NCI-H69 (cell line): ENCODE data around the gene NMT1.

Source experiments
- DNase-seq: peaks from one replicate; lab custom pipeline; 2025; lab: John Stamatoyannopoulos, UW

NMT1 gene

DNA sequence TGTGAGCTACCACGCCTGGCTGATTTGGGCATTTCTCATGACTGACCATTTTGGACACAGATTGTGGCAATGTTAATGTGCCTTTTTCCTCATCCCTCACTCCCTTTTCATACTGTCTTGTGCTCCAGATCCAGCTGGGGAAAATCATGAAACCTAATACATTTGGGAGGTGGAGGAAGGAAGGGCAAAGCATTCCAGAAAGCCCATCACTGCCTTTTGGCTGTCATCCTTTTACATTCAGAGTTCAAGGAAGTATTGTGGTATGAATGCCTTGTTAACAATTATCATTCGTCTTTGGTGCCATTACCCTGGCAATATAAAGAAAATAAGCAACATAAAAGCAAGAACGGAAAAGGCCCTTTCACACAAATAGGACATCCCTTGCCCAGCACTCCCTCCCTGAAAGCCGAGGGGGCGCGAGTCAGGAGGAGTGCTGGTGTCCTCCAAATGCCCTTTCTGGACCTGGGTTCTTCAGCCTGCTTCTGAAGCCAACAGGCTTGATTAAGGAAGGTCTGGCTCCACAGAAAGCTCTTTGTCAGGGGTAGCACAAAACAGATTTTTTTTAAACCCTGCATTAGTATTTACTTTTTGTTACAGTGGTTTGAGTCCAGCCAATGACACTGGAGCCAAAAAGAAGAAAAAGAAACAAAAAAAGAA lies 20.1 kb downstream of the NMT1 start:
- no peak for DNase-seq

GRCh38 chr17:45086391-45086790 lies 25.3 kb downstream of the NMT1 start:
- DNase-seq = no peak

DNA sequence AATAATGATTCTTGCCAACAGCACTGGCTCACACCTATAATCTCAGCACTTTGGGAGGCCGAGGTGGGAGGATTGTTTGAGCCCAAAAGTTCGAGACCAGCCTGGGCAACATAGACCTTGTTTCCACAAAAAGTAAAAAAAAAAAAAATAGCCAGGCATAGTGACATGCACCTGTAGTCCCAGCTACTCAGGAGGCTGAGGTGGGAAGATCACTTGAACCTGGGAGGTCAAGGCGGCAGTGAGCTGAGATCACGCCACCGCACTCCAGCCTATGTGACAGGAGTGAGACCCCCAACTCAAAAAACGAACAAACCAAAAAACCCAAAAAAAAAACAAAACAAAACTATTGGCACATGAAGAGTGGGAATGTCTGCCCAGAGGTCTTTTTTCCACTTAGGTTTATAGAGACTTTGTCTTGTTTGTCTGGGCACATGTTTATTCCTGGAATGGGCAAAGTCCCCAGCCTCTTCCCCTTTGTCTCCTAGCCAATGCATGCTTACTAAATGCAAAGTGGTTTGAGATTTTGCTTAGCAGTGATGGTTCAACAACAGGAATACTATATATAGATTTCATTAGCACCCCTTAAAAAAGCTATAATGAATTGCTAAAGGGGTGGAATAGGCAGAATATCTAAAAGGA lies 25.9 kb downstream of the NMT1 start:
- DNase-seq = no peak

GRCh38 chr17:45087504-45087975 lies 26.4 kb downstream of the NMT1 start:
- no peak for DNase-seq

- no peak for DNase-seq
Observed at GRCh38 chr17:45087978-45088377, 26.9 kb downstream of the NMT1 start.

DNA sequence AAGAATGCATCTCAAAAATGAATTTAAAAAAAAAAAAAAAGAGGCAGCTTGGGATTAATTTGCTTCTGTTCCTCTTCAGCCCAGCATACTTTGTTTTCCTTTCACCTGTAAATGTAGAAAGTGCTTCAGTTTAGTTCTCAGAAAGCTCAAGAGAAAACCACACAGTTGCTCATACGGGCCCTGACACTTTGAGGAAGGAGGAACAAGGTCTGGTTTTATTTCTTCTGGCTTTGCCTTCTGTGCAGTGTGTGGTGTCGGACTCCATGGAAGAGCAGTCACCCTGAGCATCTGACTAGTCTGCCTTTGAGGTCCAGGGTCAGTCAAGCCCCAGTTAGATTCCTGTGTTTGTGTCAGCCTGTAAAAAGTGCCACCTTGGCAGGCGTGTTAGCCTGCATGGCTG lies 27.6 kb downstream of the NMT1 start:
- DNase-seq = no peak

DNA sequence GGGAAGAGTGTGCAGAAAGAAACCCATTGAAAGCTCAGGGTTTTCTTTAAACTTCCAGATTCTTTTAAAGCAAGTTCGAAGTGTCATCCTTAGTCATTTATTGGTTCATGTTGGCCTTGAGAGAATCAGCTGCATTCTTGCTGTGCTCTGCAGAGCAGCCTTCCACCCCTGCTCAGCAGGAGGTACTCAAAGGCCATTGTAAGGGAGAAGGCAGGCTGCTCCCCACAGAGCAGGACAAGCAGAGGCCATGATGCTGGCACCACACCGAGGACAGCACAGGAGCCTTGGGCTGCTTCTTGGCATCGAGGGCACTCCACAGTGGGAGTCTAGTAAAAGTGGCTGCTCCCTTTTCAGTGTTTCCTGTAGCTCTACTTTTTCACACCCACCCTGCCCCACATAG lies 29.6 kb downstream of the NMT1 start:
- no peak for DNase-seq

- no peak for DNase-seq
Observed at GRCh38 chr17:45091778-45092425, 30.8 kb downstream of the NMT1 start.

DNA sequence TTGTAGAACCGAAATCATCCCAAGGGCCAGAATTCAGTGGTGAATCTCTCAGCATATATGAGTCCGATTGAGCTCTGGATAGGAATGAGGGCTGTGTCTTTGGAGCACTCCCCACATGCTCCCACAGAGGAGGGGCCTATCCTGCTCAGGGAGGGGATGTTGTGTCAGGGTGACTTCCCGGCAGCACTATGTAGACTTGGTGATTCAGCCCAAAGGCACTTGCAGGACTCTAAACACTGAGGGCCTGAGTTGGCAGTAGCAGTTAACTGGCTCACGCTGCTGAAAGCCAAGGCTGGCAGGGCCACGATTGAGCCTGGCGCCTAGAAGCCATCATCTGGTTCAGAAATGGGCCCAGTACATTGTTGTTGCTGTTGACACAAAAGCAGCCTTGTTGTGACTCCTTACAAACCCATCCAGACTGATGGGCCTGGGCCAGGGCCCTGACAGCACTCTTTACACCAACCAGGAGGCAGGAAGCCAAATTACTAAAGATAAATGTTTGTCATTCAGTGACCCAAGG lies 31.9 kb downstream of the NMT1 start:
- no peak for DNase-seq

DNA sequence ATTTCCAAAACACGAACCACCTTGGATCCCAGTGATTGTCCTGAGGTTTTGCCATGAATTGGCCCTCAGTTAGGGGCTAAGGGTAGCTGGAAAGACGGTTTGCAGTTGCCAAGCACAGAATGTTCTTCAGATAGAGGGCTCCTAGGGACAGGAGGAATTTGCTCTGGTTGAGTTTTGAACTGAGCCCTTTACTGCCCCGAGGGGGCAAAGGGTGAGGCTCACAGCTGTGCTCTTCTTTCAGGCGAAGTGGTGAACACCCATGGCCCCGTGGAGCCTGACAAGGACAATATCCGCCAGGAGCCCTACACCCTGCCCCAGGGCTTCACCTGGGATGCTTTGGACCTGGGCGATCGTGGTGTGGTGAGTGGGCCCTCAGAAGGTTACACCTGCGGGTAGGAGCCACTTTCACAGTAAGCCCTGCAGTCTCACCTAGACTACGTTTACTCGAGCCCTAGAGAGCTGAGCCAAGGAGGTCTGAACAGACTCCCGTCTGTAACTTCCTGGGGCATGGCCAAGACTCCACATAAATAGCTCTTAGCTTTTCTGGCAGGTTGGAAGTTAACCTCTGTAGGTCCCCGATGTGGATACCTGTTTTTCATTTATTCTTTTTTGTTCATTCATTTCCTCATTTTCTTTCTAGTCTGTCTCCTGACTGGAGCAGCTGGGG lies 32.5 kb downstream of the NMT1 start:
- no peak for DNase-seq

GRCh38 chr17:45096141-45096540 lies 35.0 kb downstream of the NMT1 start:
- peak; percentile 38 for DNase-seq

DNA sequence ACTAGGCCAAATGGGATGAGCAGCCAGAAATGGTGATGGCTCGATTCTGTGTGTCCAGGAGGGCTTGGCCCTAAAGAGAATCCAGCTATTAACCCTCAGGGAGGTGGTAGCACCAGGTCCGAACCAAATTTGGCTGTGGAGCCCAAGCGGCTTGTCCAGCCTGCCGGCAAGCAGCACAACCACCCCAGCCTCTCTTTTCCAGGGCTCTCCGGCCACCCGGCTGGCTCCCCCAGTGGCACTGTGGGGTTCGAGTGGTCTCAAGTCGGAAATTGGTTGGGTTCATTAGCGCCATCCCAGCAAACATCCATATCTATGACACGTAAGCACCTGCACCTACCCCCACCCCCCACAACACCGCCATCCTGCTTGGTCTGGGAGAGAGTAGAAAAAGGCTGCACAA lies 35.8 kb downstream of the NMT1 start:
- no peak for DNase-seq

- no peak for DNase-seq
Observed at GRCh38 chr17:45098081-45098868, 37.2 kb downstream of the NMT1 start.

- peak; percentile 84 for DNase-seq
Observed at GRCh38 chr17:45098869-45099616, 37.9 kb downstream of the NMT1 start.

DNA sequence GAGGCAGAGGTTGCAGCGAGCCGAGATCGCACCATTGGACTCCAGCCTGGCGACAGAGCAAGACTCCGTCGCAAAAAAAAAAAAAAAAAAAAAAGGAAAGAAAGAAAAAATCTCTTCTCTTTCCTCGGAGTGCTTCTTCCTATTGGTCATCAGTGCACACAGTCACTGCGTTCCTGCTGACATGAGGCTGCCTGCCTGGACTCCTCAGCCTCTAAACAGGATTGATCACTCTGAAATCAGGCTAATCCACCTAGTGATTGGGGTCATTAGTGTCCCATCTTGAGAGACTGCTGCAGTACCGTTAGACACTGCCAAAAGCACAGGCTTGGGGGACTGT lies 40.4 kb downstream of the NMT1 start:
- DNase-seq = no peak

- no peak for DNase-seq
Observed at GRCh38 chr17:45101883-45102811, 41.0 kb downstream of the NMT1 start.

DNA sequence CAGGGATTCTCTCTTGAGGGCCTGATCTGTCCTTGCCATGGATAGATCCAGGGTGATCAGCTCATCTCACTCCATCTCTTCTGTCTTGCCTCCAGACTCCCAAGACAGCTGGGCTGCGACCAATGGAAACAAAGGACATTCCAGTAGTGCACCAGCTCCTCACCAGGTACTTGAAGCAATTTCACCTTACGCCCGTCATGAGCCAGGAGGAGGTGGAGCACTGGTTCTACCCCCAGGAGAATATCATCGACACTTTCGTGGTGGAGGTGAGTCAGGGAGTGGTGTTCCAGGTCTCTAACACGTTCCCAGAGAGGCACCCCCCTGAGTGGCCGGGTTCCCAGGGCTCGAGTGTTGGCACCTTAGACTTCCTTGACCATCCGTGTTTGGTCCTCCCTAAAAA lies 41.7 kb downstream of the NMT1 start:
- DNase-seq = no peak

GRCh38 chr17:45103269-45103795 lies 42.2 kb downstream of the NMT1 start:
- no peak for DNase-seq

DNA sequence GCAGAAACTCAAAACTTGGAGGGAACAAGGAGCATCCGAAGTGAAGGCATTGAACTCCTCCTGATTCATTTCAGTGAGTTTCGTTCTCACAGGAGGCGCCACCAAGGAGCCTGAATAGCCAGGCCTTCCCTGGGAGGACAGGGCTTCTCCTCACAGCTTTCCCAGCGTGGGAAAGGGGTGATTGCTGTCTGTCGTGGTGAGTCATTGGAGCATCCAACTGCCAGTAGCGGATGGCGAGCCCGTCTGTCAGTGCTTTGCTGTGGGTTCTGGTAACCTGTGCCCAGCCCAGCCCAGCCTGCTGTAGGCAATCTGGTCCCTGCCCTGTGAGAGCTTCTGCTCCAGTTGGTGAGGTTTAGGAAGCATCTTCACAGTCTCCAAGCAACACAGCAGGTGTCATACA lies 42.9 kb downstream of the NMT1 start:
- DNase-seq = no peak

DNA sequence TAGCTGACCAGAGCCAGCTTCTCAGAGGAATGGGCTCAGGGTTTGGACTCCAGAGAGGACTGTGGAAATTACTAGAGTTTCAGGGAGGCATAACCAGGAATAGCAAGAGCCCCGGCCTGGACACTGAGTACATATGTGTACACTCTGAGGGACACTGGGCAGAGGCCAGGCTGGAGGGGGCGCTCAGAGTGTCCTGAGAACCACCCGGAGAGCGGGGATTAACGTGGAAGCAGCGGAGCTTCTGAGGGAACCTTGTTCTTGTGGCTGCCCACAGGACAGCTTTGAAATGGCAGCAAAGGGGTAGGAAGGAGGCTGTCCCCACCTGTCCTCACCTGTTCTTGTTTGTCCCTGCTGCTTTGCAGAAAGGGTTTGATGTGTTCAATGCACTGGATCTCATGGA lies 43.4 kb downstream of the NMT1 start:
- no peak for DNase-seq
